CD4-positive, alpha-beta T cell (primary cell): ENCODE data around the gene RSKR. TPM values are rescaled to one million over a fixed set of nuclear protein-coding genes. Genes with fewer than 3 reads are reported as not detected.

ENCODE experiments used
- ATAC-seq: fragments of 200-7000 bp; cut with Tn5 transposase; one replicate; pipeline ENCODE4 v1.10.0; 2022; ENCODE audit warnings: mild to moderate bottlenecking; ENCODE audit not compliant: poor library complexity
- CTCF ChIA-PET: fragments of 350-600 bp; sonication (Branson Sonifier 250); formaldehyde crosslinking; loops from one replicate; lab custom pipeline; 2021; ENCODE audit warnings: antibody characterized with exemption, inconsistent platforms; lab: Charles Lee
- POLR2A ChIA-PET: fragments of 350-600 bp; sonication (Branson Sonifier 250); formaldehyde crosslinking; loops from one replicate; lab custom pipeline; 2021; ENCODE audit warnings: antibody characterized with exemption, inconsistent platforms; lab: Charles Lee
- DNase-seq, 14 experiments: peaks; one replicate each; pipeline ENCODE4 v3.0.0-alpha.2; 2013 to 2020; ENCODE audit warnings: mixed read lengths in 2 of 14
- H3K27ac ChIP-seq, 2 donors: one replicate each; pipeline versions ENCODE4 v1.5.1 to v1.7.0; 2013; ENCODE audit warnings: low read length in 2 of 2, low read depth in 1 of 2, mild to moderate bottlenecking in 1 of 2
- H3K27me3 ChIP-seq, 2 experiments: 1 replicate in 1 of 2; 2 replicates in 1 of 2; pipeline versions ENCODE4 v1.6.1 to v1.7.0; 2013; ENCODE audit warnings: low read length in 2 of 2, control low read depth in 1 of 2, mild to moderate bottlenecking in 1 of 2, moderate library complexity in 1 of 2; ENCODE audit not compliant: insufficient read depth in 2 of 2, control insufficient read depth in 1 of 2
- H3K36me3 ChIP-seq: one replicate; pipeline ENCODE4 v1.6.1; 2013; ENCODE audit warnings: low read length, control low read depth; ENCODE audit not compliant: insufficient read depth
- H3K4me1 ChIP-seq: one replicate; pipeline ENCODE4 v1.6.1; 2013; ENCODE audit warnings: low read length, control low read depth; ENCODE audit not compliant: insufficient read depth
- H3K4me3 ChIP-seq: one replicate; pipeline ENCODE4 v1.5.1; 2013; ENCODE audit warnings: mild to moderate bottlenecking, low read length, moderate library complexity
- H3K9me3 ChIP-seq, 2 experiments: 1 replicate in 1 of 2; 2 replicates in 1 of 2; pipeline versions ENCODE4 v1.6.1 to v1.7.0; 2013; ENCODE audit warnings: low read length in 2 of 2, mild to moderate bottlenecking in 2 of 2, control low read depth in 1 of 2, moderate library complexity in 1 of 2; ENCODE audit not compliant: control insufficient read depth in 1 of 2, insufficient read depth in 1 of 2
- H3K27ac Mint-ChIP-seq: one replicate; pipeline ENCODE4 v1.8.0; 2020; ENCODE audit warnings: mixed read lengths
- H3K27me3 Mint-ChIP-seq: one replicate; pipeline ENCODE4 v1.8.0; 2021; ENCODE audit warnings: mixed read lengths
- H3K36me3 Mint-ChIP-seq: one replicate; pipeline ENCODE4 v1.8.0; 2021; ENCODE audit warnings: low read depth, mixed read lengths
- H3K4me1 Mint-ChIP-seq: one replicate; pipeline ENCODE4 v1.8.0; 2021; ENCODE audit warnings: low read depth, mixed read lengths
- H3K4me3 Mint-ChIP-seq: one replicate; pipeline ENCODE4 v1.8.0; 2020; ENCODE audit warnings: mild to moderate bottlenecking, mixed read lengths
- H3K9me3 Mint-ChIP-seq: one replicate; pipeline ENCODE4 v1.8.0; 2020; ENCODE audit warnings: mixed read lengths
- intact Hi-C, 2 experiments: fragments of 100-400 bp; cut with DNase I in 1 of 2; cut with micrococcal nuclease in 1 of 2; formaldehyde crosslinking; loops; one replicate each; pipeline versions ENCODE4 v1.15.1 to v1.9.0; 2023 to 2025; cut with DNase I, micrococcal nuclease
- total RNA-seq, 174 experiments: library from RNA in 2 of 174; stranded (reverse) in 2 of 174; gene quantifications; one replicate each; pipeline ENCODE4 v1.2.3 and lab custom pipeline; 2021 to 2026
- TF ChIP-seq, protein P1 (sequence below): fragments of 200-600 bp; IDR thresholded peaks from one replicate; pipeline ENCODE4 v1.8.0; 2022; ENCODE audit warnings: antibody characterized with exemption, mild to moderate bottlenecking

Gene RSKR
- total RNA-seq, 2 experiments from 2014 or later: 13.7 to 14.8 TPM

DNA sequence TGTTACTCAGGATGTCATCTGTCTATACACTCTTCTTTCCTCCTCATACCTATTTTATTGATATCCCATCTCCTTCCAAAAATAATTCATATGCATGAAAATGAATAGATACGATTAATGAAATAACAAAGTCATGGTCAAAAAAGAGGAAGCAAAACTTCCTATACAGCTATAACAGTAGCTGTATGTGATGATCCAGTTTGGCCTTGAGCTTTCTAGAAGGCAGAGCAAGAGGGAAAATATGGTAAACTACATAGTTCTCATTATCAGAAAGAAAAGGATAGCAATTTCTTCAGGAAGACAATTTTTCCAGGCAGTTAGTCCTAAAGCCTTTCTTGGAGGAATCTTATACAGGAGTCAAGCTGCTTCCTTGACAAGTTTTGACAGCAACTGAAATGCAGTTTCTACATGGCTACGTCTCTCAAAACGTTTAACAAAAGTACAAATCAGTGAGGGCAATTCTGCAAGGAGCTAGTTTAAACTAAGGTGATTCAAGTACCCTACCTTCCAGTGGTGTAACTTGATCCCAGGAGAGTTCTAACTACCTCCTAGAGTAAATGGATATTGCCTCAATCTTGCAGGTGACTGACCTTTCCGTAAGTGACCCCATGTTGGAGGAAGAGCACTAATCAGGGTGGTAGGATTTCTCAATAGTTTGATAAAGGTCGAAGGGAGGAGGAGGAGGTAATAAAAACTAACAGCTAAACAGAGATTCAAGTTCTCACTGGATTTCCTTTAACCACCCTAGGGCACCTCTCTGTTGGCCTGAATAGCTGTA is 16.2 kb downstream of the RSKR start:
- Mint-ChIP-seq H3K27me3 (no peaks in the 10 kb centered on the region), H3K27ac (peak overlapping the region; percentile 94), H3K4me3 (peak overlapping the region; percentile 90), H3K9me3 (no peaks in the 10 kb centered on the region), H3K4me1 (peaks cover 24% of the 10 kb centered on the region), H3K36me3 (peaks cover 14% of the 10 kb centered on the region)
- Histone ChIP-seq H3K27ac (no peak overlapping the region), H3K4me1 (peaks cover 20% of the 10 kb centered on the region), H3K27me3 (no peaks in the 10 kb centered on the region), H3K36me3 (no peaks in the 10 kb centered on the region), H3K9me3 (no peaks in the 10 kb centered on the region), H3K4me3 (peak overlapping the region; percentile 60)
- ATAC-seq: no peak
- TF ChIP-seq, protein P1, sequence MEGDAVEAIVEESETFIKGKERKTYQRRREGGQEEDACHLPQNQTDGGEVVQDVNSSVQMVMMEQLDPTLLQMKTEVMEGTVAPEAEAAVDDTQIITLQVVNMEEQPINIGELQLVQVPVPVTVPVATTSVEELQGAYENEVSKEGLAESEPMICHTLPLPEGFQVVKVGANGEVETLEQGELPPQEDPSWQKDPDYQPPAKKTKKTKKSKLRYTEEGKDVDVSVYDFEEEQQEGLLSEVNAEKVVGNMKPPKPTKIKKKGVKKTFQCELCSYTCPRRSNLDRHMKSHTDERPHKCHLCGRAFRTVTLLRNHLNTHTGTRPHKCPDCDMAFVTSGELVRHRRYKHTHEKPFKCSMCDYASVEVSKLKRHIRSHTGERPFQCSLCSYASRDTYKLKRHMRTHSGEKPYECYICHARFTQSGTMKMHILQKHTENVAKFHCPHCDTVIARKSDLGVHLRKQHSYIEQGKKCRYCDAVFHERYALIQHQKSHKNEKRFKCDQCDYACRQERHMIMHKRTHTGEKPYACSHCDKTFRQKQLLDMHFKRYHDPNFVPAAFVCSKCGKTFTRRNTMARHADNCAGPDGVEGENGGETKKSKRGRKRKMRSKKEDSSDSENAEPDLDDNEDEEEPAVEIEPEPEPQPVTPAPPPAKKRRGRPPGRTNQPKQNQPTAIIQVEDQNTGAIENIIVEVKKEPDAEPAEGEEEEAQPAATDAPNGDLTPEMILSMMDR: no peak
- ChIA-PET POLR2A (interaction anchor here (1.3 to 3.6 kb wide), 3 partner anchors 19 to 26 kb away, joined by 3 to 70 read pairs (median 36); partner anchors contain the start of genes ALDOC and PIGS), CTCF (interaction anchor here (1.9 kb wide), 1 partner anchor 26 kb away, joined by 4 read pairs; the partner anchor contains the start of gene PIGS)
- DNase-seq: no peak
- intact Hi-C loops: loop anchor here (1.0 to 2.0 kb wide), 5 partner anchors 20 to 49 kb away; partner anchors contain the start of genes ALDOC (in 1 of the 2) and BLTP2 (in 1 of the 2)

DNA sequence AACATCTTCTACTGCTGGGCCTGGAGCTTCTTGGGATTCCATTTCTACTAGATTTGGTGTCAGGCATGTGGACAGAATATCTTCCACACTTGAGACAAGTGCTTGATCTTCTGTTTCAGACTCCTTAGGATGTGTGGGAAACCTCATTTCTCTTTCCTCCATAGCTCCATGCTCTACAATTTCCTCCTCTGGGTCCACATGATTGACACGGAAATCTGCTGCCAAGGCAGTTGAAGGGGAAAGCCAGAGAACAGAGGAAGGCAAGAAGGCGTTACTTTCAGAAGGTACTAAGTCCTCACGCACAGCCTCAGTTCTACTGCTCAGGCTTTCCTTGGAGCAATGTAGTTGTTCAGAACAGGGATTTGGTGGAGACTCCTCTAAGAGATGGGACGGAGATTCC is 21.7 kb downstream of the RSKR start:
- Mint-ChIP-seq H3K4me1 (no peaks in the 10 kb centered on the region), H3K27me3 (no peaks in the 10 kb centered on the region), H3K4me3 (no peak overlapping the region), H3K36me3 (peaks cover 21% of the 10 kb centered on the region), H3K9me3 (no peaks in the 10 kb centered on the region), H3K27ac (no peak overlapping the region)
- H3K27ac ChIP-seq: no peak overlapping the region
- DNase-seq: no peak
- no peaks in the 10 kb centered on the region for H3K36me3 ChIP-seq
- ATAC-seq: no peak
- H3K27me3 ChIP-seq: no peaks in the 10 kb centered on the region
- ChIA-PET CTCF (interaction anchor here (1.5 kb wide), 1 partner anchor 43 kb away, joined by 3 read pairs; no protein-coding TSS in a partner anchor), POLR2A (interaction anchor here (3.0 kb wide), 1 partner anchor 15 kb away, joined by 12 read pairs; the partner anchor contains the start of gene ALDOC)
- TF ChIP-seq, protein P1: no peak
- intact Hi-C loops: no loop called here
- no peaks in the 10 kb centered on the region for H3K4me1 ChIP-seq
- no peak overlapping the region for H3K4me3 ChIP-seq
- H3K9me3 ChIP-seq: no peaks in the 10 kb centered on the region

GRCh38 chr17:28585851-28586250 is 28.1 kb downstream of the RSKR start:
- Histone ChIP-seq H3K4me3 (no peak overlapping the region), H3K27ac (no peak overlapping the region), H3K4me1 (no peaks in the 10 kb centered on the region), H3K27me3 (no peaks in the 10 kb centered on the region), H3K36me3 (peaks cover 12% of the 10 kb centered on the region), H3K9me3 (no peaks in the 10 kb centered on the region)
- H3K9me3 Mint-ChIP-seq: no peaks in the 10 kb centered on the region
- intact Hi-C loops: no loop called here
- no peak overlapping the region for H3K27ac Mint-ChIP-seq
- TF ChIP-seq, protein P1: no peak
- CTCF ChIA-PET: no interaction called here
- no peak overlapping the region for H3K4me3 Mint-ChIP-seq
- no peaks in the 10 kb centered on the region for H3K27me3 Mint-ChIP-seq
- no peak for DNase-seq
- H3K4me1 Mint-ChIP-seq: no peaks in the 10 kb centered on the region
- POLR2A ChIA-PET: interaction anchor here (1.0 kb wide), 1 partner anchor 8 kb away, joined by 3 read pairs; no protein-coding TSS in a partner anchor
- peaks cover 19% of the 10 kb centered on the region for H3K36me3 Mint-ChIP-seq
- ATAC-seq: no peak
